Epithelial cell of prostate (primary cell): ENCODE results near the gene EFNB2.
A peak's percentile ranks its signal among the peaks of the same experiment; 100 is the strongest.

ENCODE experiments used
- DNase-seq: peaks from one replicate; pipeline ENCODE4 v3.0.0-alpha.2; 2011; ENCODE audit warnings: low read depth, low spot score
- H3K27ac ChIP-seq: fragments of 450-650 bp; 2 replicates; pipeline ENCODE4 v1.5.1; 2017; ENCODE audit warnings: mild to moderate bottlenecking

Gene EFNB2

DNA sequence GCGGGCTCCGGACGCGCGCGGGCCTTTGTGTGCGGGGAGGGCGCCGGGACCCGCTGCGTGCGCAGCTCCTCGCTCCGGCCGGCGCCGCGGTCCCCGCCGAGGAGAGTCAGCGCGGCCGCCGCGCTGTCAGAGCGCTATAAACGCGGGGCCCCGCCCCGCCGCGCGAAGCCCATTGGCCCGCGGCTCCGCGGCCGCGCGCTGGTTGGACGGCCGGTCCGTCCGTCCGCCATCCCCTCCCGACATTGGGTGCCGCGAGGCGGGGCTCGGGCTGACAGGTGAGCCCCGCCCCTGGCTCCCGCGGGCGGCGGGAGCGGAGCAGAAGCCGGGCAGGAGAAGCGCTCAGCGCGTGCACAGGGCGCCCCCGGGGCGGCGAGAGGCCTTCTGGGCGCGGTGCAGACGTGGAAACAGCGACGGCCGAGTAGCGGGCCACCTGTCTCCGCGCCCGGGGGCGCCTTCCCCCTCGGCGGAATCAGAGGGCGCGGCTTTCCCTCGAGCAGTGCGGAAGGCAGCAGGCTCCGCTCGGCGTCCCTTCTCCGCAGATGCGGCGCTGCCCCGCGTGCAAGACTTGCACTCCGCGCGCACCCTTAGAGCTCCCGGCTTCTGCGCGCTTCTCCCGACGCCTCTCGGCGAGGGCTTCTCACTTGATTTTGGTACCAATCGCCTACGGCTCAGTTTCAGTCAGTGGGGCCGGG lies at the start of gene EFNB2:
Gene EFNB2 (minus strand): TSS at position 111 of the 692 bp plus-strand sequence. CDS start 698 bp downstream, outside the sequence.
- DNase-seq = peak; percentile 79

GRCh38 chr13:106581225-106581624 lies 45.8 kb upstream of the EFNB2 start:
- H3K27ac ChIP-seq = no peak overlapping the region
- no peak for DNase-seq

More for the DNA sequence above, at the start of gene EFNB2:
- peak within 1 kb of the TSS; percentile 83 for H3K27ac ChIP-seq

GRCh38 chr13:106575896-106576295 lies 40.4 kb upstream of the EFNB2 start:
- no peak for DNase-seq
- no peak overlapping the region for H3K27ac ChIP-seq

DNA sequence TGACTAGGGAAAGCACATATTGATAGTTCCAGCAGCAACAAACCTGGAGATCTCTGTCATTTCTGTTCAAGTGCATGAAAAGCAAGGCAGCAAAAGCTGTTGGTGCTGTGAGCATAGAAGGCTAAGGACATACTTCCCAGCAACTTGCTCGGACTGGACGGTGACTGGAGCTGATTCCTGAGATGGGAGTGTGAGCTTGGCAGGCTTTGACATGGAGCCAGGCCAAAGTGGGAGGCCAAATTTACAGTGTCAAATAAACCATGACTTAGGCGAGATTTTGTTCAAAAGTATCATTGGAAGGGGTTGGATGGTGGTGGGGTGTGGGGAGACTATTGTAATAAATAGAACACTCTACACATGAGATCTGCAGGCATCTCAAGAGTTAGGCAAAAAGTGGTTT lies 38.4 kb upstream of the EFNB2 start:
- no peak for DNase-seq
- peak overlapping the region; percentile 56 for H3K27ac ChIP-seq

- peak overlapping the region; percentile 56 for H3K27ac ChIP-seq
- DNase-seq = no peak
Observed at GRCh38 chr13:106573284-106573846, 37.9 kb upstream of the EFNB2 start.

DNA sequence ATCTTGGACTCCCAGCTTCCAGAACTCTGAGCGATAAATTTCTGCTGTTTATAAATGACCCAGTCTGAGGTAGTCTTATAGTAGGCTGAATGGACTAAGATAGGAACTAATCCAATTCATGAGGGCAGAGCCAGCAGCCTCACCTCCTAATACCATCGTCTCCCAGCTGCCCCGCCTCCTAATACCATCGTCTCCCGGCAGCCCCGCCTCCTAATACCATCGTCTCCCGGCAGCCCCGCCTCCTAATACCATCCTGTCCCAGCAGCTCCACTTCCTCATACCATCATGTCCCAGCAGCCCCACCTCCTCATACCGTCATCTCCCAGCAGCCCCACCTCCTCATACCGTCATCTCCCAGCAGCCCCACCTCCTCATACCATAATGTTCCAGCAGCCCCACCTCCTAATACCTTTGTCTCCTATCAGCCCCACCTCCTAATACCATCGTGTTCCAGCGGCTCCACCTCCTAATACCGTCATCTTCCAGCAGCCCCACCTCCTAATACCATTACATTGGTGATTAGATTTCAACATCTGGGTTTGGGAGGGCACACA lies 34.9 kb upstream of the EFNB2 start:
- H3K27ac ChIP-seq = peak overlapping the region; percentile 89
- peak; percentile 66 for DNase-seq

DNA sequence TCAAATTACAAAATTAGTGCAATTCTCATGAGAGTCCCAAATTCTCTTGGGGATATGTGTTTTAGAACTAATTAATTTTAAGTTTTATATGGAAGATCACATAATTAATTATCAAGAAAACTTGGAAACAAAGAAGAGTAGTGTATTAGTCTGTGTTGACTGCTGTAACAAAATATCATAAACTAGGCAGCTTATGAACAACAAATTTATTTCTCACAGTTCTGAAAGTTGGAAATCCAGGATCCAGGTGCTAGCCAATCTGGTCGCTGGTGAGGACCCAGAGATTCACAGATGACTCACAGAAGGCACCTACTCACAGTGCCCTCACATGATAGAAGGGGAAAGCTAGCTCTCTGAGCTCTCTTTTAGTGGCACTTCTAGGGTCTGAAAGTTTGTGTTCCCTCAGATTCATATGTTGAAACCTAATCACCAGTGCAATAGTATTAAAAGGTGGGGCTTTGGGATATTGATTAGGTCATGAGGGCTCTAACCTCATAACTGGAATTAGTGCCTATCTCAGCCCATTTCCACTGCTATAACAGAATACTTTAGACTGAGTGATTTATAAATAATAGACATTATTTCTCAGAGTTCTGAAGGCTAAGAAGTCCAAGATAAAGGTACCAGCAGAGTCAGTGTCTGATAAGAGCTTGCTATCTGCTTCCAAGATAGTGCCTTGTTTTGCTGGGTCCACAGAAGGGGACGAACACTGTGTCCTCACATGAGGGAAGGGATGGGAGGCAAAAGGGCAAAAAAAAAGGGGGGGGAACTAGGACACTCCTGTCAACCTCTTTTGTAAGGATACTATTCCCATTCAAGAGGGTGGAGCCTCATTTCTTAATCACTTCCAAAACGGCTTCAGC lies 34.0 kb upstream of the EFNB2 start:
- no peak for DNase-seq
- peak overlapping the region; percentile 89 for H3K27ac ChIP-seq

- H3K27ac ChIP-seq = peak overlapping the region; percentile 89
- DNase-seq = no peak
Observed at GRCh38 chr13:106568299-106569003, 33.0 kb upstream of the EFNB2 start.

- H3K27ac ChIP-seq = peak within 1 kb of the TSS; percentile 89
- DNase-seq = peak; percentile 64
Observed at GRCh38 chr13:106567474-106568298, 32.2 kb upstream of the EFNB2 start, which contains the start of gene ARGLU1. TSS of gene ARGLU1 (minus strand) at chr13:106568137. CDS start at chr13:106567919, 218 bp downstream.

GRCh38 chr13:106566641-106567473 lies 31.4 kb upstream of the EFNB2 start:
- peak overlapping the region; percentile 89 for H3K27ac ChIP-seq
- no peak for DNase-seq

DNA sequence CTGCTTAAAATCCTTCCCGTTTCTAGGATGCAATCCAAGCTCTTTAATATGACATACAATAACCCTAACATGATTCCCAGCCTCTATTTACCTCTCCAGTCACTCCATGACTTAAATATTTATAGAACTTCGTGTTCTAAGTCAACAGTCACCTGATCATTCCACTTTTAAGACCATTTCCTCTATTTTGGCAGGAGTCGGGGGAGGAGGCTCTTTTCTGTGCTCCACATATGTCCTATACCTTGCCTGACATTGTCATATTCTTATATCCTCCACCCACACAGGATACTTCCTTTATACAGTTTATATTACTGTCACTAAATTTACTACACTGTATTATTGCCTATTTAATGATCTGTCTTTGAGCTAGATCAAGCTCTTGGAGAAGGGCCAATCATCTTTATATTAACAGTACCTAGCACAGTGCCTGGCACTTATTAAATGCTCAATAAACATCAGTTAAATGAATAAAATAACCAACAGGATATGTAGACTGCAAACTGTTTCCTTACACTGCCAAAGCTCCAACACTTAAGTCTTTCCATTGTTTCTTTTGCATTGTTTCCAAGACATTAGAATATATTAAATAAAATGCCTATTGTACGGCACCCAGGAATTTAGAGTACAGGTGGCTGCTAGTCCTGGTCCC lies 29.8 kb upstream of the EFNB2 start:
- no peak for DNase-seq
- H3K27ac ChIP-seq = no peak overlapping the region

- H3K27ac ChIP-seq = no peak overlapping the region
- DNase-seq = no peak
Observed at GRCh38 chr13:106562301-106562700, 26.8 kb upstream of the EFNB2 start.

- no peak for DNase-seq
- no peak overlapping the region for H3K27ac ChIP-seq
Observed at GRCh38 chr13:106561551-106562170, 26.2 kb upstream of the EFNB2 start.

DNA sequence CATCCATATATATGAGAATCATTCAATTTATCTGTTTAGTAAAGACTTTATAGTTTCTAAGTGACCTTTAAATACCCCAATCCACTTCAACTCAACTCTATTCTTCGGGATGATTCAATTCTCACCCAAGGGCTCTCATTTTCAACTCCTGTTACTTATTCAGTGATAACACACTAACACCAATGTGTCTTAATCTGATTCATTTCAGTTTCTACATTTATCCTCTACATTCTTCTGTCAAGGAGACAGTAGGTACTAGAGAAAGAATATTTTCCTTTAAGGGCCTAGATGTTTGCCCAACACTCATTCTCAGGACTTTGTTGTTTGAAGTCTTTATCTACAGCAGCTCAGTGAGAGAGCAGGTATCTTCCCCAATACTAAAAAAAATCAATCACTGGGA lies 25.4 kb upstream of the EFNB2 start:
- H3K27ac ChIP-seq = no peak overlapping the region

GRCh38 chr13:106558527-106558926 lies 23.1 kb upstream of the EFNB2 start:
- no peak for DNase-seq
- no peak overlapping the region for H3K27ac ChIP-seq

More for the DNA sequence above, 25.4 kb upstream of the EFNB2 start:
- DNase-seq = no peak

- DNase-seq = no peak
- no peak overlapping the region for H3K27ac ChIP-seq
Observed at GRCh38 chr13:106555631-106556328, 20.3 kb upstream of the EFNB2 start.

DNA sequence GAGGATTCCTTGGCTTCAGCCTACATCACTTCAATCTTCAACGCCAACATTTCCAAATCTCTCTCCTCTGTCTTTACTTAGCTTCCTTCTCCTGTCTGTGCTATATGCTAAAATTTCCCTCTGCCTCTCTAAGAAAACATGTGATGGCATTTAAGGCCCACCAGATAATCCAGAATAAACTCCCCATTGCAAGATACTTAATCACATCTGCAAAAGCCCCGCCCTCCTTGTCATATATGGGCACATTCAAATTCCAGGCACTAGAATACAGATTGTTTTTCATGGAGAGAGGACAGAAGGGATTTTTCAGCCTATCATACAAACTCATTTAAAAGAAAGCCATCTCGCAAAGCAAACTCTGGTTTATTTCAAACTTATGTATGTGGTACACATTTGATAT lies 16.3 kb upstream of the EFNB2 start:
- DNase-seq = no peak
- no peak overlapping the region for H3K27ac ChIP-seq
